GM23338 (cell line): ENCODE measurements around the gene BICD2. TPM values are rescaled to one million over a fixed set of nuclear protein-coding genes. Genes with fewer than 3 reads are reported as not detected.

Source experiments
- ATAC-seq: fragments of 200-7000 bp; cut with Tn5 transposase; 3 replicates; pipeline ENCODE4 v1.9.1; 2020
- DNase-seq: peaks from one replicate; pipeline ENCODE4 v3.0.0-alpha.2; 2015; ENCODE audit warnings: low spot score
- H2AFZ ChIP-seq: fragments of 200-600 bp; sonication (generic); 2 replicates; pipeline ENCODE4 v1.8.0; 2016; ENCODE audit warnings: antibody characterized with exemption, mild to moderate bottlenecking, moderate library complexity
- H3F3A ChIP-seq: fragments of 200-600 bp; sonication (generic); replicated peaks from 2 replicates; pipeline ENCODE4 v1.8.0; 2017; ENCODE audit warnings: antibody characterized with exemption, mixed run types, low read depth
- H3K27ac ChIP-seq: fragments of 200-600 bp; sonication (generic); 2 replicates; pipeline ENCODE4 v1.6.1; 2016; ENCODE audit warnings: low read depth
- H3K27me3 ChIP-seq: fragments of 200-600 bp; sonication (generic); 2 replicates; pipeline ENCODE4 v1.8.0; 2016; ENCODE audit warnings: mild to moderate bottlenecking, mixed run types, moderate library complexity; ENCODE audit not compliant: insufficient read depth
- H3K36me3 ChIP-seq: fragments of 200-600 bp; sonication (generic); 2 replicates; pipeline ENCODE4 v1.8.0; 2016; ENCODE audit warnings: mild to moderate bottlenecking; ENCODE audit not compliant: insufficient read depth
- H3K4me1 ChIP-seq: fragments of 200-600 bp; sonication (generic); 2 replicates; pipeline ENCODE4 v1.8.0; 2016; ENCODE audit warnings: mild to moderate bottlenecking, moderate library complexity; ENCODE audit not compliant: insufficient read depth
- H3K4me2 ChIP-seq: fragments of 200-600 bp; sonication (generic); 2 replicates; pipeline ENCODE4 v1.7.1; 2017; ENCODE audit warnings: mixed run types
- H3K4me3 ChIP-seq: fragments of 200-600 bp; sonication (generic); 2 replicates; pipeline ENCODE4 v1.6.1; 2016; ENCODE audit warnings: mixed run types
- H3K79me2 ChIP-seq: fragments of 200-600 bp; sonication (generic); replicated peaks from 2 replicates; pipeline ENCODE4 v1.8.0; 2017; ENCODE audit warnings: mild to moderate bottlenecking; ENCODE audit not compliant: insufficient read depth
- H3K9me2 ChIP-seq: fragments of 200-600 bp; sonication (generic); 2 replicates; pipeline ENCODE4 v1.8.0; 2017; ENCODE audit not compliant: insufficient read depth
- H4K20me1 ChIP-seq: fragments of 200-600 bp; sonication (generic); replicated peaks from 2 replicates; pipeline ENCODE4 v1.8.0; 2017; ENCODE audit warnings: mild to moderate bottlenecking; ENCODE audit not compliant: insufficient read depth
- H3K27ac Mint-ChIP-seq: 2 replicates; pipeline ENCODE4 v1.8.0; 2020; ENCODE audit warnings: inconsistent platforms, mild to moderate bottlenecking, moderate library complexity, mixed read lengths
- H3K27me3 Mint-ChIP-seq: 3 replicates; pipeline ENCODE4 v1.8.0; 2022; ENCODE audit warnings: low read depth, mild to moderate bottlenecking, moderate library complexity, mixed read lengths, inconsistent platforms; ENCODE audit not compliant: insufficient read depth, poor library complexity
- H3K36me3 Mint-ChIP-seq: 3 replicates; pipeline ENCODE4 v1.8.0; 2021; ENCODE audit warnings: low read depth, mild to moderate bottlenecking, inconsistent platforms, moderate library complexity, mixed read lengths
- H3K4me1 Mint-ChIP-seq: 3 replicates; pipeline ENCODE4 v1.8.0; 2020; ENCODE audit warnings: mild to moderate bottlenecking, inconsistent platforms, mixed read lengths
- H3K4me3 Mint-ChIP-seq: 3 replicates; pipeline ENCODE4 v1.8.0; 2021; ENCODE audit warnings: moderate library complexity, mild to moderate bottlenecking, inconsistent platforms, mixed read lengths
- H3K9me3 Mint-ChIP-seq: 3 replicates; pipeline ENCODE4 v1.8.0; 2020; ENCODE audit warnings: moderate library complexity, mild to moderate bottlenecking, inconsistent platforms, mixed read lengths
- CREB1 ChIP-seq: fragments of 250-450 bp; sonication (Bioruptor Pico); IDR thresholded peaks from 2 replicates; pipeline ENCODE4 v1.5.0; 2020; ENCODE audit warnings: low read depth, mild to moderate bottlenecking, moderate library complexity
- CTCF ChIP-seq, 2 experiments: fragments of 200-600 bp in 1 of 2; sonication (generic) in 1 of 2; conservative IDR thresholded peaks; 2 replicates each; pipeline versions ENCODE4 v1.5.1 to v1.6.1; 2016 to 2017; ENCODE audit warnings: antibody characterized with exemption in 2 of 2, low read depth in 2 of 2, mild to moderate bottlenecking in 2 of 2, moderate library complexity in 1 of 2
- ETS1 ChIP-seq: IDR thresholded peaks from 2 replicates; pipeline ENCODE4 v1.6.1; 2016; ENCODE audit warnings: antibody characterized with exemption
- EZH2 ChIP-seq: fragments of 200-600 bp; sonication (generic); IDR thresholded peaks from one replicate; pipeline ENCODE4 v1.8.0; 2017; ENCODE audit warnings: antibody characterized with exemption, mild to moderate bottlenecking, low read depth; ENCODE audit not compliant: unreplicated experiment
- EZH2phosphoT487 ChIP-seq: fragments of 200-600 bp; sonication (generic); IDR thresholded peaks from one replicate; pipeline ENCODE4 v1.8.1; 2018; ENCODE audit warnings: antibody characterized with exemption; ENCODE audit not compliant: unreplicated experiment
- JUNB ChIP-seq: IDR thresholded peaks from one replicate; pipeline ENCODE4 v1.6.1; 2016; ENCODE audit warnings: antibody characterized with exemption; ENCODE audit not compliant: unreplicated experiment
- NANOG ChIP-seq: IDR thresholded peaks from 2 replicates; pipeline ENCODE4 v1.6.1; 2016; ENCODE audit warnings: antibody characterized with exemption, borderline replicate concordance
- POLR2AphosphoS5 ChIP-seq: IDR thresholded peaks from 2 replicates; pipeline ENCODE4 v1.6.1; 2016; ENCODE audit warnings: antibody characterized with exemption, low read depth
- REST ChIP-seq: IDR thresholded peaks from one replicate; pipeline ENCODE4 v1.6.1; 2018; ENCODE audit warnings: antibody characterized with exemption; ENCODE audit not compliant: unreplicated experiment
- STAT1 ChIP-seq: IDR thresholded peaks from one replicate; pipeline ENCODE4 v1.6.1; 2016; ENCODE audit warnings: antibody characterized with exemption; ENCODE audit not compliant: unreplicated experiment
- ZNF114 ChIP-seq: fragments of 250-450 bp; sonication (Bioruptor Pico); IDR thresholded peaks from 2 replicates; pipeline ENCODE4 v1.5.0; 2020; ENCODE audit warnings: mild to moderate bottlenecking, moderate library complexity
- ZNF331 ChIP-seq: fragments of 250-450 bp; sonication (Bioruptor Pico); IDR thresholded peaks from 2 replicates; pipeline ENCODE4 v1.5.0; 2020; ENCODE audit warnings: low read depth, mild to moderate bottlenecking, moderate library complexity
- ZNF462 ChIP-seq: fragments of 250-450 bp; sonication (Bioruptor Pico); IDR thresholded peaks from 2 replicates; pipeline ENCODE4 v1.5.0; 2020; ENCODE audit warnings: mild to moderate bottlenecking, moderate library complexity
- polyA plus RNA-seq: library from polyadenylated mRNA; unstranded; fragments of >200 nt; fragmentation: Nextera tagmentation; extraction: Ambion mirVana; gene quantifications from 2 replicates; pipeline ENCODE4 v1.2.1, GENCODE V29; 2016
- total RNA-seq: library from RNA; depleted of rRNA; stranded (reverse); fragments of >200 nt; shearing (Covaris generic); gene quantifications from 2 replicates; pipeline ENCODE4 v1.2.3, GENCODE V29; 2014

Gene BICD2
- total and polyA plus RNA-seq, 2 experiments from 2014 or later: 8.7 to 34.3 TPM

- peaks cover 56% of the 10 kb centered on the region for H3K79me2 ChIP-seq
- H2AFZ ChIP-seq: peak overlapping the region; percentile 84
- peak; percentile 45 for DNase-seq
- H3K27me3 ChIP-seq: no peaks in the 10 kb centered on the region
- H3K27ac ChIP-seq: no peak overlapping the region; the same call in 1 of the 2 replicates
- peaks cover 21% of the 10 kb centered on the region for H3K4me1 Mint-ChIP-seq
- peak; percentile 35 for ATAC-seq
- H3K4me3 ChIP-seq: peak overlapping the region; percentile 99
- TF ChIP-seq ZNF462 (CRISPR knock-in tag): no peak
- TF ChIP-seq CTCF (conservative IDR thresholded peaks at IDR 0.05; ENCODE audit: low read depth in 2 of 2): no peak
- TF ChIP-seq ZNF114 (CRISPR knock-in tag): no peak
- no peak for TF ChIP-seq STAT1
- TF ChIP-seq POLR2AphosphoS5: no peak
- TF ChIP-seq EZH2: no peak
- no peak for TF ChIP-seq CREB1 (CRISPR knock-in tag)
- TF ChIP-seq EZH2phosphoT487: no peak
- TF ChIP-seq NANOG: no peak
- no peak for TF ChIP-seq ETS1
- TF ChIP-seq REST: no peak
- no peak for TF ChIP-seq JUNB
- TF ChIP-seq ZNF331 (CRISPR knock-in tag): no peak
- H3K4me1 ChIP-seq: peaks cover 17% of the 10 kb centered on the region; the same call in 1 of the 2 replicates
- H3K4me2 ChIP-seq: peak overlapping the region; percentile 99
- peaks cover 6% of the 10 kb centered on the region for H4K20me1 ChIP-seq
- peaks cover 5% of the 10 kb centered on the region for H3K27me3 Mint-ChIP-seq
- H3K36me3 Mint-ChIP-seq: peaks cover 7% of the 10 kb centered on the region; the same call in 1 of the 3 replicates
- peaks cover 5% of the 10 kb centered on the region; the same call in 1 of the 2 replicates for H3F3A ChIP-seq
- H3K4me3 Mint-ChIP-seq: peak overlapping the region; percentile 96
- H3K36me3 ChIP-seq: no peaks in the 10 kb centered on the region
- H3K9me2 ChIP-seq: no peaks in the 10 kb centered on the region
- peak overlapping the region; percentile 72; the same call in 1 of the 2 replicates for H3K27ac Mint-ChIP-seq
- H3K9me3 Mint-ChIP-seq: no peaks in the 10 kb centered on the region
These were observed 95.1 kb downstream of the BICD2 start for GRCh38 chr9:92669527-92669889.
